Measurements from ENCODE around the gene CCDC201. TPM values are rescaled to one million over a fixed set of nuclear protein-coding genes. Genes with fewer than 3 reads are reported as not detected.
A peak's percentile ranks its signal among the peaks of the same experiment; 100 is the strongest.

The CCDC201 gene
- not detected for polyA plus RNA-seq
- long read RNA-seq, donor 1 = 0 reads
- long read RNA-seq, donor 2 = 0 reads
- long read RNA-seq, donor 3 = 0 reads
- long read RNA-seq, donor 4 = 0 reads
- long read RNA-seq, donor 5 = 0 reads
- long read RNA-seq, donor 6 = 0 reads
- long read RNA-seq, donor 7 = 0 reads
- long read RNA-seq, donor 8 = 0 reads
- long read RNA-seq, donor 9 = 0 reads
- long read RNA-seq, donor 10 = 0 reads

GRCh38 chr7:45873035-45873354 is at the start of gene CCDC201:
TSS of gene CCDC201 (minus strand) at chr7:45873082. CDS start at chr7:45873007, 75 bp downstream.
- no peak within 1 kb of the TSS for H3K4me3 ChIP-seq (ENCODE audit: low read depth in 1 of 3, low read length in 3 of 3)
- no peaks in the 10 kb centered on the region for H3K4me1 ChIP-seq (ENCODE audit: control insufficient read depth in 3 of 3, insufficient read depth in 2 of 3, low read depth in 1 of 3, low read length in 2 of 3)
- DNase-seq = no peak
- WGBS, 3 donors = 76 to 87% (median 80%) methylated on average over 7 of the region's 7 CpGs
- FAIRE-seq = no peak
- no peak within 1 kb of the TSS for H3K27ac ChIP-seq (ENCODE audit: low read depth in 1 of 3, low read length in 2 of 3)
- peaks cover 0 to 3% of the 10 kb centered on the region in 2 donors for H3K9me3 ChIP-seq (ENCODE audit: control insufficient read depth in 2 of 2, insufficient read depth in 1 of 2, low read depth in 1 of 2, low read length in 1 of 2)
- no peaks in the 10 kb centered on the region for H3K36me3 ChIP-seq (ENCODE audit: control insufficient read depth in 3 of 3, insufficient read depth in 2 of 3, low read depth in 1 of 3, low read length in 3 of 3)
- no peaks in the 10 kb centered on the region for H3K27me3 ChIP-seq (ENCODE audit: control insufficient read depth in 3 of 3, insufficient read depth in 3 of 3, low read length in 3 of 3)

GRCh38 chr7:45921699-45922519 is 49.0 kb upstream of the CCDC201 start:
- Histone ChIP-seq H3K4me3 (ENCODE audit: low read depth in 1 of 3, low read length in 3 of 3) (peak overlapping the region in 1 of 3 donors; percentile 32), H3K27ac (ENCODE audit: low read depth in 1 of 3, low read length in 2 of 3) (no peak overlapping the region), H3K4me1 (ENCODE audit: control insufficient read depth in 3 of 3, insufficient read depth in 2 of 3, low read depth in 1 of 3, low read length in 2 of 3) (peaks cover 0 to 16% (median 0%) of the 10 kb centered on the region in 3 donors), H3K36me3 (ENCODE audit: control insufficient read depth in 3 of 3, insufficient read depth in 2 of 3, low read depth in 1 of 3, low read length in 3 of 3) (peaks cover 0 to 3% (median 0%) of the 10 kb centered on the region in 3 donors), H3K9me3 (ENCODE audit: control insufficient read depth in 2 of 2, insufficient read depth in 1 of 2, low read depth in 1 of 2, low read length in 1 of 2) (no peaks in the 10 kb centered on the region), H3K27me3 (ENCODE audit: control insufficient read depth in 3 of 3, insufficient read depth in 3 of 3, low read length in 3 of 3) (peaks cover 9 to 62% (median 10%) of the 10 kb centered on the region in 3 donors)
- WGBS, 3 donors = 5 to 7% (median 6%) methylated on average over 36 of the region's 36 CpGs
- FAIRE-seq (no peak), DNase-seq (peak; percentile 24 to 70)

- peaks cover 10 to 62% (median 11%) of the 10 kb centered on the region in 3 donors for H3K27me3 ChIP-seq (ENCODE audit: control insufficient read depth in 3 of 3, insufficient read depth in 3 of 3, low read length in 3 of 3)
- no peak overlapping the region for H3K27ac ChIP-seq (ENCODE audit: low read depth in 1 of 3, low read length in 2 of 3)
- H3K4me3 ChIP-seq (ENCODE audit: low read depth in 1 of 3, low read length in 3 of 3) = peak overlapping the region in 2 of 3 donors; percentile 32 to 39
- peaks cover 0 to 4% (median 0%) of the 10 kb centered on the region in 3 donors for H3K36me3 ChIP-seq (ENCODE audit: control insufficient read depth in 3 of 3, insufficient read depth in 2 of 3, low read depth in 1 of 3, low read length in 3 of 3)
- no peaks in the 10 kb centered on the region for H3K9me3 ChIP-seq (ENCODE audit: control insufficient read depth in 2 of 2, insufficient read depth in 1 of 2, low read depth in 1 of 2, low read length in 1 of 2)
- H3K4me1 ChIP-seq (ENCODE audit: control insufficient read depth in 3 of 3, insufficient read depth in 2 of 3, low read depth in 1 of 3, low read length in 2 of 3) = peaks cover 0 to 16% (median 0%) of the 10 kb centered on the region in 3 donors
- DNase-seq (no peak), FAIRE-seq (no peak)
- 3 to 7% (median 6%) methylated on average over 20 to 30 of the region's 31 CpGs for WGBS, 3 donors
Observed at GRCh38 chr7:45921381-45921698, 48.5 kb upstream of the CCDC201 start.

GRCh38 chr7:45920502-45921380 is 47.9 kb upstream of the CCDC201 start, which contains the start of gene IGFBP3:
TSS of gene IGFBP3 (minus strand) at chr7:45921272. CDS start at chr7:45921140, 132 bp downstream.
- Histone ChIP-seq H3K27ac (ENCODE audit: low read depth in 1 of 3, low read length in 2 of 3) (peak within 1 kb of the TSS in 1 of 3 donors; percentile 1), H3K9me3 (ENCODE audit: control insufficient read depth in 2 of 2, insufficient read depth in 1 of 2, low read depth in 1 of 2, low read length in 1 of 2) (no peaks in the 10 kb centered on the region), H3K36me3 (ENCODE audit: control insufficient read depth in 3 of 3, insufficient read depth in 2 of 3, low read depth in 1 of 3, low read length in 3 of 3) (peaks cover 0 to 8% (median 0%) of the 10 kb centered on the region in 3 donors), H3K4me1 (ENCODE audit: control insufficient read depth in 3 of 3, insufficient read depth in 2 of 3, low read depth in 1 of 3, low read length in 2 of 3) (peaks cover 0 to 16% (median 0%) of the 10 kb centered on the region in 3 donors), H3K27me3 (ENCODE audit: control insufficient read depth in 3 of 3, insufficient read depth in 3 of 3, low read length in 3 of 3) (peaks cover 10 to 62% (median 11%) of the 10 kb centered on the region in 3 donors), H3K4me3 (ENCODE audit: low read depth in 1 of 3, low read length in 3 of 3) (peak within 1 kb of the TSS in 2 of 3 donors; percentile 33 to 39)
- 1 to 2% (median 2%) methylated on average over 78 to 111 of the region's 111 CpGs for WGBS, 3 donors
- FAIRE-seq (no peak), DNase-seq (peak; percentile 40 to 86)

- Histone ChIP-seq H3K4me3 (ENCODE audit: low read depth in 1 of 3, low read length in 3 of 3) (peak overlapping the region in 2 of 3 donors; percentile 33 to 39), H3K27me3 (ENCODE audit: control insufficient read depth in 3 of 3, insufficient read depth in 3 of 3, low read length in 3 of 3) (peaks cover 10 to 58% (median 11%) of the 10 kb centered on the region in 3 donors), H3K36me3 (ENCODE audit: control insufficient read depth in 3 of 3, insufficient read depth in 2 of 3, low read depth in 1 of 3, low read length in 3 of 3) (peaks cover 0 to 11% (median 0%) of the 10 kb centered on the region in 3 donors), H3K4me1 (ENCODE audit: control insufficient read depth in 3 of 3, insufficient read depth in 2 of 3, low read depth in 1 of 3, low read length in 2 of 3) (peaks cover 0 to 16% (median 0%) of the 10 kb centered on the region in 3 donors), H3K9me3 (ENCODE audit: control insufficient read depth in 2 of 2, insufficient read depth in 1 of 2, low read depth in 1 of 2, low read length in 1 of 2) (no peaks in the 10 kb centered on the region), H3K27ac (ENCODE audit: low read depth in 1 of 3, low read length in 2 of 3) (no peak overlapping the region)
- no peak for DNase-seq
- WGBS, 3 donors = 5 to 7% (median 6%) methylated on average over 19 of the region's 19 CpGs
- no peak for FAIRE-seq
Observed at GRCh38 chr7:45919993-45920459, 47.1 kb upstream of the CCDC201 start.

GRCh38 chr7:45919231-45919784 is 46.4 kb upstream of the CCDC201 start:
- Histone ChIP-seq H3K4me1 (ENCODE audit: control insufficient read depth in 3 of 3, insufficient read depth in 2 of 3, low read depth in 1 of 3, low read length in 2 of 3) (peaks cover 0 to 16% (median 0%) of the 10 kb centered on the region in 3 donors), H3K27me3 (ENCODE audit: control insufficient read depth in 3 of 3, insufficient read depth in 3 of 3, low read length in 3 of 3) (peaks cover 7 to 51% (median 10%) of the 10 kb centered on the region in 3 donors), H3K4me3 (ENCODE audit: low read depth in 1 of 3, low read length in 3 of 3) (peak overlapping the region in 1 of 3 donors; percentile 33), H3K9me3 (ENCODE audit: control insufficient read depth in 2 of 2, insufficient read depth in 1 of 2, low read depth in 1 of 2, low read length in 1 of 2) (no peaks in the 10 kb centered on the region), H3K36me3 (ENCODE audit: control insufficient read depth in 3 of 3, insufficient read depth in 2 of 3, low read depth in 1 of 3, low read length in 3 of 3) (peaks cover 0 to 17% (median 0%) of the 10 kb centered on the region in 3 donors), H3K27ac (ENCODE audit: low read depth in 1 of 3, low read length in 2 of 3) (no peak overlapping the region)
- DNase-seq = no peak
- no peak for FAIRE-seq
- WGBS, 3 donors = 30 to 42% (median 33%) methylated on average over 9 of the region's 9 CpGs

GRCh38 chr7:45918556-45918955 is 45.7 kb upstream of the CCDC201 start:
- Histone ChIP-seq H3K4me3 (ENCODE audit: low read depth in 1 of 3, low read length in 3 of 3) (peak overlapping the region in 1 of 3 donors; percentile 21), H3K36me3 (ENCODE audit: control insufficient read depth in 3 of 3, insufficient read depth in 2 of 3, low read depth in 1 of 3, low read length in 3 of 3) (peaks cover 0 to 17% (median 0%) of the 10 kb centered on the region in 3 donors), H3K27ac (ENCODE audit: low read depth in 1 of 3, low read length in 2 of 3) (no peak overlapping the region), H3K9me3 (ENCODE audit: control insufficient read depth in 2 of 2, insufficient read depth in 1 of 2, low read depth in 1 of 2, low read length in 1 of 2) (no peaks in the 10 kb centered on the region), H3K27me3 (ENCODE audit: control insufficient read depth in 3 of 3, insufficient read depth in 3 of 3, low read length in 3 of 3) (peaks cover 7 to 45% (median 10%) of the 10 kb centered on the region in 3 donors), H3K4me1 (ENCODE audit: control insufficient read depth in 3 of 3, insufficient read depth in 2 of 3, low read depth in 1 of 3, low read length in 2 of 3) (peaks cover 0 to 16% (median 0%) of the 10 kb centered on the region in 3 donors)
- FAIRE-seq = no peak
- WGBS, 3 donors = 50 to 66% (median 66%) methylated on average over 2 of the region's 2 CpGs
- DNase-seq = no peak
